Measurements from ENCODE around the gene WLS.

WLS gene

GRCh38 chr1:68160021-68160420 is 72.3 kb downstream of the WLS start:
- Histone ChIP-seq H3K27me3 (ENCODE audit: control insufficient read depth, insufficient read depth, low read length) (peaks cover 2% of the 10 kb centered on the region), H3K4me3 (ENCODE audit: low read depth, low read length) (no peak overlapping the region), H3K9me3 (ENCODE audit: control insufficient read depth, insufficient read depth, low read length) (no peaks in the 10 kb centered on the region), H3K4me1 (ENCODE audit: control insufficient read depth, insufficient read depth, low read length) (no peaks in the 10 kb centered on the region), H3K36me3 (ENCODE audit: control insufficient read depth, insufficient read depth, low read length) (no peaks in the 10 kb centered on the region), H3K9ac (ENCODE audit: low read depth, low read length) (no peak overlapping the region)

DNA sequence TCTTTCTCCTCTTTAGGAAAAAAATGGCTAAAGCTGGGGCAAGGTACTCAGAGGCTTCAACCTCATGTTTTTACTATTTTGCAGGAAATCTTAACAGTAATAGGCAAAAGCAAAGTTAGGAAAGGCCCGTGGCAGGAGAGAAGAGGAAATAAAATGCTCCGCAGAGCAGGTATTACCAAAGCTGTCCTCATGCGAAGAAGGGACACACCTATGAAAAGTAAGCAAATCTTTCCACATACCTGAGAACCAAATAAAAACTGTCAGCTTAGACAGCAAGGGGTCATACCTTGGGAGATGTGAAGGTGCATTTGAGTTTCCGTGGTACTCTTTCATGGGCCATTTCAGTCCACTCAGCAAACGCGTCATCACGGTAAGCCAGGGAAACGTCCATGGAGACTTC is 73.5 kb downstream of the WLS start:
- peaks cover 2% of the 10 kb centered on the region for H3K27me3 ChIP-seq (ENCODE audit: control insufficient read depth, insufficient read depth, low read length)
- H3K36me3 ChIP-seq (ENCODE audit: control insufficient read depth, insufficient read depth, low read length) = no peaks in the 10 kb centered on the region
- no peaks in the 10 kb centered on the region for H3K4me1 ChIP-seq (ENCODE audit: control insufficient read depth, insufficient read depth, low read length)
- no peaks in the 10 kb centered on the region for H3K9me3 ChIP-seq (ENCODE audit: control insufficient read depth, insufficient read depth, low read length)
- H3K4me3 ChIP-seq (ENCODE audit: low read depth, low read length) = no peak overlapping the region
- H3K9ac ChIP-seq (ENCODE audit: low read depth, low read length) = no peak overlapping the region

GRCh38 chr1:68157416-68157815 is 74.9 kb downstream of the WLS start:
- Histone ChIP-seq H3K36me3 (ENCODE audit: control insufficient read depth, insufficient read depth, low read length) (no peaks in the 10 kb centered on the region), H3K4me3 (ENCODE audit: low read depth, low read length) (no peak overlapping the region)

GRCh38 chr1:68151690-68152089 is 80.6 kb downstream of the WLS start:
- H3K9me3 ChIP-seq (ENCODE audit: control insufficient read depth, insufficient read depth, low read length) = no peaks in the 10 kb centered on the region
- H3K36me3 ChIP-seq (ENCODE audit: control insufficient read depth, insufficient read depth, low read length) = no peaks in the 10 kb centered on the region
- H3K27me3 ChIP-seq (ENCODE audit: control insufficient read depth, insufficient read depth, low read length) = no peaks in the 10 kb centered on the region
- H3K4me1 ChIP-seq (ENCODE audit: control insufficient read depth, insufficient read depth, low read length) = no peaks in the 10 kb centered on the region
- H3K4me3 ChIP-seq (ENCODE audit: low read depth, low read length) = no peak overlapping the region
- H3K9ac ChIP-seq (ENCODE audit: low read depth, low read length) = no peak overlapping the region

More at GRCh38 chr1:68157416-68157815, 74.9 kb downstream of the WLS start:
- no peaks in the 10 kb centered on the region for H3K9me3 ChIP-seq (ENCODE audit: control insufficient read depth, insufficient read depth, low read length)
- no peaks in the 10 kb centered on the region for H3K27me3 ChIP-seq (ENCODE audit: control insufficient read depth, insufficient read depth, low read length)
- no peak overlapping the region for H3K9ac ChIP-seq (ENCODE audit: low read depth, low read length)
- H3K4me1 ChIP-seq (ENCODE audit: control insufficient read depth, insufficient read depth, low read length) = no peaks in the 10 kb centered on the region

GRCh38 chr1:68149907-68150306 is 82.4 kb downstream of the WLS start:
- H3K9me3 ChIP-seq (ENCODE audit: control insufficient read depth, insufficient read depth, low read length) = no peaks in the 10 kb centered on the region

DNA sequence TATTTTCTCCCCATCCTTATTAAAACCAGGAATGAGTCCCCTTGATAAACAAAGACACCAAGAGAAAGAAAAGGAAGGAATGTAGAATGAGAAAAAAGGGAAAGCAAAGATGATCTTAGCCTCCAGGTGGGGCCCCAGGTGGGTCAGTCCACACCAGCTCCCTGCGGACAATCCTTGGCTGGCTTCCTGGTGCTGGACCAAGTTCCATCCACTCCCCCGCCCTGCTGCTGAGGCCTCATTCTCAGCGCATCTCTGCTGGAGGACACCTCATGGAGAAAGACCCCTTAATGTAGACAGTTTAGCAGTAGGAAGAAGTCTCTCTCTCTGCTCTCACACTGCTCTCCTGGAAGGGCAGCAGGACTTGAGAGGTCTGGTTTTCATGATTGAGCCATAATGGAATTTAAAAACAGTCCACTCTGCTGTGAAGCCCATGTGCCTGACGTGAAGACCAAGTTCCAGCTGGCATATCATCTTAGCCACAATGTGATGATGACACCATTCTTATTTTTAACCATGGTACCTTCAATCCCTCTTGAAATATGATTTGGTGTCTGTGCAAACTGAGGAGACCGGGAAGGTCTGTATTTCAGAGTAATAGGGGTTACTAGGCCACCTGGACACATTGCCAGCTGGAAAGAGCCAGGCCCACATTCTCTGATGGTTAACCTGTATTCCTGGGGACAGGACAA is 83.1 kb downstream of the WLS start:
- H3K4me3 ChIP-seq (ENCODE audit: low read depth, low read length) = no peak overlapping the region
- no peak overlapping the region for H3K9ac ChIP-seq (ENCODE audit: low read depth, low read length)
- H3K36me3 ChIP-seq (ENCODE audit: control insufficient read depth, insufficient read depth, low read length) = no peaks in the 10 kb centered on the region
- no peaks in the 10 kb centered on the region for H3K4me1 ChIP-seq (ENCODE audit: control insufficient read depth, insufficient read depth, low read length)
- no peaks in the 10 kb centered on the region for H3K9me3 ChIP-seq (ENCODE audit: control insufficient read depth, insufficient read depth, low read length)
- H3K27me3 ChIP-seq (ENCODE audit: control insufficient read depth, insufficient read depth, low read length) = no peaks in the 10 kb centered on the region

More at GRCh38 chr1:68149907-68150306, 82.4 kb downstream of the WLS start:
- Histone ChIP-seq H3K9ac (ENCODE audit: low read depth, low read length) (no peak overlapping the region), H3K36me3 (ENCODE audit: control insufficient read depth, insufficient read depth, low read length) (no peaks in the 10 kb centered on the region), H3K4me1 (ENCODE audit: control insufficient read depth, insufficient read depth, low read length) (no peaks in the 10 kb centered on the region), H3K27me3 (ENCODE audit: control insufficient read depth, insufficient read depth, low read length) (no peaks in the 10 kb centered on the region), H3K4me3 (ENCODE audit: low read depth, low read length) (no peak overlapping the region)

GRCh38 chr1:68148631-68149030 is 83.7 kb downstream of the WLS start:
- no peaks in the 10 kb centered on the region for H3K9me3 ChIP-seq (ENCODE audit: control insufficient read depth, insufficient read depth, low read length)
- H3K9ac ChIP-seq (ENCODE audit: low read depth, low read length) = no peak overlapping the region
- no peaks in the 10 kb centered on the region for H3K4me1 ChIP-seq (ENCODE audit: control insufficient read depth, insufficient read depth, low read length)
- H3K36me3 ChIP-seq (ENCODE audit: control insufficient read depth, insufficient read depth, low read length) = no peaks in the 10 kb centered on the region
- no peaks in the 10 kb centered on the region for H3K27me3 ChIP-seq (ENCODE audit: control insufficient read depth, insufficient read depth, low read length)
- no peak overlapping the region for H3K4me3 ChIP-seq (ENCODE audit: low read depth, low read length)

DNA sequence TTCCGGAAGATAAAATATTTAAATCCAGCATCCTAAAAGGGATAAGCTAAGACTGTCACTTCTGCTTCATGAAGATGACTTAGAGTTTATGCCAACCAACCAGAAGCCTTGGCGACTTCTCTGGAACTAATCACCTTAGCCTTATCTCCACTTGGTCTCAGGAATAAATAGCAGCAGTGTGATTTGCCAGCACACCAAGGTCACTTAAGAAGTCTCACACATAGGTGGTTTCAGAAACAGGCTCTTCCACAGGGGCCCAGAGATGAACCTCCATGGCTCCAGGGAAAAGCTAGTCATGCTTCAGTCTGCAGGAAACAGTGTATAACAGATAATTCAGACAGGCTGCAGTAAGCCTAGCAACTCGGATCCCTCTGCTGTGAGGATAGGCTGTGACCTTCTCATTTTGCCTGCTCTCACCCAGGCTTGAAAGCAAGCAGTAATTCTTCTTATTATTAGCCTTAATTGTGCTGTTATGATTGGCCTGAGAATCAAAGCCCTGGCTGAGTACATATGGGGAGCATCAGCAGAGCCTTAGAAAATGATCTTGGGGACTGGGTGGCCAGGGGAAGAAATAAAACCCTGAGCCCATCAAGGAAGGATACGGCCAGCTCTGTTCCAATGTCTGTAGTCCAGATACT is 84.7 kb downstream of the WLS start:
- no peaks in the 10 kb centered on the region for H3K27me3 ChIP-seq (ENCODE audit: control insufficient read depth, insufficient read depth, low read length)
- H3K9ac ChIP-seq (ENCODE audit: low read depth, low read length) = no peak overlapping the region
- H3K9me3 ChIP-seq (ENCODE audit: control insufficient read depth, insufficient read depth, low read length) = no peaks in the 10 kb centered on the region
- no peak overlapping the region for H3K4me3 ChIP-seq (ENCODE audit: low read depth, low read length)
- no peaks in the 10 kb centered on the region for H3K36me3 ChIP-seq (ENCODE audit: control insufficient read depth, insufficient read depth, low read length)
- H3K4me1 ChIP-seq (ENCODE audit: control insufficient read depth, insufficient read depth, low read length) = no peaks in the 10 kb centered on the region

- Histone ChIP-seq H3K9me3 (ENCODE audit: control insufficient read depth, insufficient read depth, low read length) (no peaks in the 10 kb centered on the region), H3K4me3 (ENCODE audit: low read depth, low read length) (no peak overlapping the region), H3K36me3 (ENCODE audit: control insufficient read depth, insufficient read depth, low read length) (no peaks in the 10 kb centered on the region), H3K9ac (ENCODE audit: low read depth, low read length) (no peak overlapping the region), H3K4me1 (ENCODE audit: control insufficient read depth, insufficient read depth, low read length) (peaks cover 7% of the 10 kb centered on the region), H3K27me3 (ENCODE audit: control insufficient read depth, insufficient read depth, low read length) (no peaks in the 10 kb centered on the region)
Measured at GRCh38 chr1:68145418-68146126, 86.8 kb downstream of the WLS start.

DNA sequence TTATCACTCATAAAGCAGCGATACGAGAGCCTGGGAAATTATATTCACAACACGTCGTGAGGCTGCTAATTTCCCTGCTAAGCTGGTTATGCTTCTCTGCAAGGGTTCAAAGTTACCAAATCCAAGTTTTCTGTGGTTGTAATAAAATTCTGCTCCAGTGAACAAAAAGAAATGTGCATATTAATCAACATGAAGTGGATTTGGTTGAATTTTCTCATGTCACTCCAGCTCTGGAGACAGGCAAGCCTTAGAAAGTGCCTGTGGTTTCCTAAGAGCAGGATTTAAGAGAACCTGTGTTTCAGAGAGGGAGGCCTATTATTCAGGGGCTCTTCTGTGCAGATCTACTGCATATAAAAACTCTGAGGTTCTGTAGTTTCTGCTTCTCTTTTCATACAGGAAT is 87.5 kb downstream of the WLS start:
- no peaks in the 10 kb centered on the region for H3K27me3 ChIP-seq (ENCODE audit: control insufficient read depth, insufficient read depth, low read length)
- no peak overlapping the region for H3K9ac ChIP-seq (ENCODE audit: low read depth, low read length)
- no peaks in the 10 kb centered on the region for H3K36me3 ChIP-seq (ENCODE audit: control insufficient read depth, insufficient read depth, low read length)
- no peaks in the 10 kb centered on the region for H3K9me3 ChIP-seq (ENCODE audit: control insufficient read depth, insufficient read depth, low read length)
- H3K4me1 ChIP-seq (ENCODE audit: control insufficient read depth, insufficient read depth, low read length) = peaks cover 7% of the 10 kb centered on the region
- no peak overlapping the region for H3K4me3 ChIP-seq (ENCODE audit: low read depth, low read length)

- H3K36me3 ChIP-seq (ENCODE audit: control insufficient read depth, insufficient read depth, low read length) = no peaks in the 10 kb centered on the region
- no peaks in the 10 kb centered on the region for H3K27me3 ChIP-seq (ENCODE audit: control insufficient read depth, insufficient read depth, low read length)
- H3K4me1 ChIP-seq (ENCODE audit: control insufficient read depth, insufficient read depth, low read length) = peaks cover 7% of the 10 kb centered on the region
- H3K9me3 ChIP-seq (ENCODE audit: control insufficient read depth, insufficient read depth, low read length) = no peaks in the 10 kb centered on the region
- no peak overlapping the region for H3K4me3 ChIP-seq (ENCODE audit: low read depth, low read length)
- no peak overlapping the region for H3K9ac ChIP-seq (ENCODE audit: low read depth, low read length)
Measured at GRCh38 chr1:68143633-68144032, 88.7 kb downstream of the WLS start.

DNA sequence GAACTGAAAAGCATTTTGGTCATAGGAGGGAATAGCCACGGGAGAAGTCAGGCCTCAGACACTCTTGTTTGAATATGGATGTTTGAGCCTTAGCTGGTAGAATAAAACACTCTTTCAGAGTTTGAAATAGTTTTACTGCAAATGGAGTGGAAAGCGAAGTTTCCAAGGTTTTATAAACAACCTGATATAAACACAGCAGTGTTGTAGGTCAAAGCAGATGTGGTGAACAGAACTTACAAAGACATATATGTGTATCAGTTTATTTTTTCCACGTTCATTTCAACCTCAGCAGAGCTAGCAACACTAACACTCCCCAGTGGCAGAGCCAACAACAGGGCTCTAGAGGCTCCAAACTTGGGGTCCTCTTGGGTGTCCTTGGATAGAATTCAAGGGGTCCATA is 89.9 kb downstream of the WLS start:
- peaks cover 7% of the 10 kb centered on the region for H3K4me1 ChIP-seq (ENCODE audit: control insufficient read depth, insufficient read depth, low read length)
- H3K36me3 ChIP-seq (ENCODE audit: control insufficient read depth, insufficient read depth, low read length) = no peaks in the 10 kb centered on the region
- no peaks in the 10 kb centered on the region for H3K9me3 ChIP-seq (ENCODE audit: control insufficient read depth, insufficient read depth, low read length)
- no peaks in the 10 kb centered on the region for H3K27me3 ChIP-seq (ENCODE audit: control insufficient read depth, insufficient read depth, low read length)
- H3K4me3 ChIP-seq (ENCODE audit: low read depth, low read length) = no peak overlapping the region
- no peak overlapping the region for H3K9ac ChIP-seq (ENCODE audit: low read depth, low read length)

Data from iPS-15b (cell line).